NCI-H2107 (cell line): ENCODE data around the gene ANXA5.

Experiments
- DNase-seq: peaks from one replicate; lab custom pipeline; 2025; lab: John Stamatoyannopoulos, UW

ANXA5 gene

GRCh38 chr4:121642876-121643585 is 53.7 kb downstream of the ANXA5 start:
- no peak for DNase-seq

- no peak for DNase-seq
Measured at GRCh38 chr4:121642292-121642691, 54.5 kb downstream of the ANXA5 start.

DNA sequence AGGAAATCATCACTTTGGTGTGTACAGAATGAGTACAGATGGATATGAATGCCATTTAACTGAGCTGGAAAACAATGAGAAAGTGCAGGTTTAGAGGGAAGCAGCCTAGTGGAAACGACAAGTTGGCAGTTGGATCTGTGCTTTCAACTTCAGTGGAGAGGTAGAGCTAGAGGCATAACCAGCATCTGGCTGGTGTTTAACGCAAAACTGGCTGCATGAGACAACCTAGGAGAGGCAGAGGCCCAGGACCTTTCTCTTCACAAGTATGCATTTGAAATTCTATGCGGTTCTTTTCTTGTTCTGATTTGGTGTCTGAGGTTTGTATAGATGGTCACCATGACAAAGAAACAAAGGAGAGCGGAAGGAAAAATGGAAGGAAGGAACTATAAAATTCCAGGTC is 63.1 kb downstream of the ANXA5 start:
- DNase-seq: no peak

DNA sequence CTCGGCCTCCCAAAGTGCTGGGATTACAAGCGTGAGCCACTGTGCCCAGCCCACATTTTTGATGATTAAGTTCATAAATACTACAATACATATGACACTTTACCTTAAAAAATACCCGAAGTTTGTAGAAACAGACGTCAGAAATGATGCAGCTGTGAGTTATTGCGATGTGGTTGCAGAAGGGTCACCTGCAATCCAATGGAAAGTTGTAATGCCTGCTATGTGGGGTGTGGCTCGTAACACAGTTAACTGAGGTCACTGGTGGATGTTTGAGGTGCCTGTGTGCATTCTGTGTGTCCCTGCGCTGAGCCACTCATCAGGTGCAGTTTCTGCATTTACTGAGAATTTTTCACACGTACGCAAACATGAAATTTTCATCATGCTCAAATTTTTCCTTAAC is 64.1 kb downstream of the ANXA5 start:
- no peak for DNase-seq
